HepG2 (cell line): Measurements from ENCODE around the gene PPP2R2C. TPM values are rescaled to one million over a fixed set of nuclear protein-coding genes. Genes with fewer than 3 reads are reported as not detected.

Source experiments
- GLI4 ChIP-seq: sonication (generic); formaldehyde crosslinking; IDR thresholded peaks from 2 replicates; pipeline ENCODE4 v1.5.1; 2020; ENCODE audit warnings: missing genetic modification reagents, mild to moderate bottlenecking, moderate library complexity, borderline replicate concordance
- JDP2 ChIP-seq: sonication (generic); formaldehyde crosslinking; IDR thresholded peaks from 2 replicates; pipeline ENCODE4 v1.8.1; 2022; ENCODE audit warnings: missing genetic modification reagents, borderline replicate concordance
- KAT8 ChIP-seq: IDR thresholded peaks from 2 replicates; pipeline ENCODE4 v1.6.1; 2016; ENCODE audit warnings: missing genetic modification reagents, missing compliant biosample characterization
- MAFF ChIP-seq: IDR thresholded peaks from 2 replicates; pipeline ENCODE4 v1.6.1; 2011; ENCODE audit warnings: low read depth, low read length, improper control_type of control experiment
- MXD4 ChIP-seq: IDR thresholded peaks from 2 replicates; pipeline ENCODE4 v1.6.1; 2016; ENCODE audit warnings: mild to moderate bottlenecking, missing biosample characterization, missing genetic modification reagents
- RBAK ChIP-seq: sonication (generic); formaldehyde crosslinking; IDR thresholded peaks from 2 replicates; pipeline ENCODE4 v1.5.1; 2020; ENCODE audit warnings: mild to moderate bottlenecking, missing genetic modification reagents
- RXRB ChIP-seq: IDR thresholded peaks from 2 replicates; pipeline ENCODE4 v1.6.1; 2016; ENCODE audit warnings: borderline replicate concordance, missing genetic modification reagents, missing compliant biosample characterization
- SETDB1 ChIP-seq: sonication (generic); formaldehyde crosslinking; IDR thresholded peaks from 2 replicates; pipeline ENCODE4 v1.5.1; 2020; ENCODE audit warnings: missing genetic modification reagents, mild to moderate bottlenecking, borderline replicate concordance
- THYN1 ChIP-seq: sonication (generic); formaldehyde crosslinking; IDR thresholded peaks from 2 replicates; pipeline ENCODE4 v1.8.1; 2023; ENCODE audit warnings: low read depth, mild to moderate bottlenecking, moderate library complexity, missing genetic modification reagents, borderline replicate concordance
- ZBTB7A ChIP-seq: sonication (generic); formaldehyde crosslinking; IDR thresholded peaks from 2 replicates; pipeline ENCODE4 v1.8.0; 2022; ENCODE audit warnings: mild to moderate bottlenecking, missing genetic modification reagents
- ZNF343 ChIP-seq: sonication (generic); formaldehyde crosslinking; IDR thresholded peaks from 2 replicates; pipeline ENCODE4 v1.4.0; 2020; ENCODE audit warnings: mild to moderate bottlenecking, missing genetic modification reagents
- ZNF646 ChIP-seq: sonication (generic); formaldehyde crosslinking; IDR thresholded peaks from 2 replicates; pipeline ENCODE4 v1.9.0; 2021; ENCODE audit warnings: mild to moderate bottlenecking, missing genetic modification reagents
- ZNF713 ChIP-seq: sonication (generic); formaldehyde crosslinking; IDR thresholded peaks from 2 replicates; pipeline ENCODE4 v1.4.0; 2020; ENCODE audit warnings: mild to moderate bottlenecking, missing genetic modification reagents
- ZNF782 ChIP-seq: sonication (generic); formaldehyde crosslinking; IDR thresholded peaks from 2 replicates; pipeline ENCODE4 v1.4.0; 2020; ENCODE audit warnings: missing genetic modification reagents, mild to moderate bottlenecking, borderline replicate concordance
- polyA plus RNA-seq, 8 experiments: library from polyadenylated mRNA; depleted of rRNA in 3 of 8; stranded (reverse) in 7 of 8; unstranded in 1 of 8; fragments of >200 nt; fragmentation: Illumina TruSeq in 4 of 8; extraction: Trizol in 4 of 8; gene quantifications; 2 replicates each; pipeline versions ENCODE4 v1.2.1 to v1.2.3, GENCODE V29; 2011 to 2016; ENCODE audit warnings: low read depth in 4 of 8, missing spikeins in 1 of 8, mixed read lengths in 1 of 8; ENCODE audit not compliant: insufficient read depth in 1 of 8
- total RNA-seq, 5 experiments: library from RNA; depleted of rRNA; stranded (reverse); fragments of >200 nt; fragmentation: Illumina TruSeq; extraction: Trizol; gene quantifications; 2 replicates each; pipeline ENCODE4 v1.2.3, GENCODE V29; 2016; ENCODE audit warnings: low read depth in 1 of 5
- TF ChIP-seq, protein P1 (sequence below): IDR thresholded peaks from 2 replicates; pipeline ENCODE4 v1.6.1; 2016; ENCODE audit warnings: low read depth, control low read depth
- TF ChIP-seq, protein P2 (sequence below): sonication (generic); formaldehyde crosslinking; IDR thresholded peaks from 2 replicates; pipeline ENCODE4 v1.4.0; 2020; ENCODE audit warnings: missing genetic modification reagents, borderline replicate concordance

The PPP2R2C gene
- total and polyA plus RNA-seq, 2 of the 13 experiments (the other 11 are each of a cell fraction or from before 2014, with no cell fraction given): 0.60 to 8.6 TPM

DNA sequence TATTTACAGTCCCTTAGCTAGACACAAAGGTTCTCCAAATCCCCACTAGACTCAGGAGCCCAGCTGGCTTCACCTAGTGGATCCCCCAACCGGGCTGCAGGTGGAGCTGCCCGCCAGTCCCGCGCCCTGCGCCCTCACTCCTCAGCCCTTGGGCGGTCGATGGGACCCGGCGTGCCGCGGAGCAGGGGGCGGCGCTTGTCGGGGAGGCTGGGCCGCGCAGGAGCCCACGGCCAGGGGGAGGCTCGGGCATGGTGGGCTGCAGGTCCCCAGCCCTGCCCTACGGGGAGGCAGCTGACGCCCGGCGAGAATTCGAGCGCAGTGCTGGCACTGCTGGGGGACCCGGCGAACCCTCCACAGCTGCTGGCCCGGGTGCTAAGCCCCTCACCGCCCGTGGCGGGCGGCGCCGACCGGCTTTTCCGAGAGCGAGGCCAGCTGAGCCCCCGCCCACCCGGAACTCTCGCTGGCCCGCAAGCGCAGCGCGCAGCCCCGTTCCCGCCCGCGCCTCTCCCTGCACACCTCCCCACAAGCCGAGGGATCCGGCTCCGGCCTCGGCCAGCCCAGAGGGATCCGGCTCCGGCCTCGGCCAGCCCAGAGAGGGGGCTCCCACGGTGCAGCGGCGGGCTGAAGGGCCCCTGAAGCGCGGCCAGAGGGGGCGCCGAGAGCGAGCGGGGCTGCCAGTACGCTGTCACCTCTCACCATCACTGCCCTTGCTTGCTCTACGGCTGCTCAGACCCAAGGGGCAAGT lies 163.3 kb downstream of the PPP2R2C start (continued):
- TF ChIP-seq ZNF646 (CRISPR knock-in tag) (no peak), JDP2 (no peak), MAFF (no peak), KAT8 (CRISPR knock-in tag) (peak; percentile 69), ZBTB7A (0 out of 2 replicates have a peak, but pooled peaks have one; percentile 45), ZNF343 (no peak; the same call in 1 of the 2 replicates), THYN1 (CRISPR knock-in tag) (no peak), GLI4 (peak; percentile 65; the same call in 1 of the 2 replicates), ZNF713 (CRISPR knock-in tag) (0 out of 2 replicates have a peak, but pooled peaks have one; percentile 63), SETDB1 (CRISPR knock-in tag) (no peak), RBAK (CRISPR knock-in tag) (no peak), RXRB (CRISPR knock-in tag) (peak; percentile 50; the same call in 1 of the 2 replicates), ZNF782 (CRISPR knock-in tag) (0 out of 2 replicates have a peak, but pooled peaks have one; percentile 54), MXD4 (peak; percentile 58; the same call in 1 of the 2 replicates)
- TF ChIP-seq, protein P1, sequence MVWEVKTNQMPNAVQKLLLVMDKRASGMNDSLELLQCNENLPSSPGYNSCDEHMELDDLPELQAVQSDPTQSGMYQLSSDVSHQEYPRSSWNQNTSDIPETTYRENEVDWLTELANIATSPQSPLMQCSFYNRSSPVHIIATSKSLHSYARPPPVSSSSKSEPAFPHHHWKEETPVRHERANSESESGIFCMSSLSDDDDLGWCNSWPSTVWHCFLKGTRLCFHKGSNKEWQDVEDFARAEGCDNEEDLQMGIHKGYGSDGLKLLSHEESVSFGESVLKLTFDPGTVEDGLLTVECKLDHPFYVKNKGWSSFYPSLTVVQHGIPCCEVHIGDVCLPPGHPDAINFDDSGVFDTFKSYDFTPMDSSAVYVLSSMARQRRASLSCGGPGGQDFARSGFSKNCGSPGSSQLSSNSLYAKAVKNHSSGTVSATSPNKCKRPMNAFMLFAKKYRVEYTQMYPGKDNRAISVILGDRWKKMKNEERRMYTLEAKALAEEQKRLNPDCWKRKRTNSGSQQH (CRISPR knock-in tag): no peak
- TF ChIP-seq, protein P2, sequence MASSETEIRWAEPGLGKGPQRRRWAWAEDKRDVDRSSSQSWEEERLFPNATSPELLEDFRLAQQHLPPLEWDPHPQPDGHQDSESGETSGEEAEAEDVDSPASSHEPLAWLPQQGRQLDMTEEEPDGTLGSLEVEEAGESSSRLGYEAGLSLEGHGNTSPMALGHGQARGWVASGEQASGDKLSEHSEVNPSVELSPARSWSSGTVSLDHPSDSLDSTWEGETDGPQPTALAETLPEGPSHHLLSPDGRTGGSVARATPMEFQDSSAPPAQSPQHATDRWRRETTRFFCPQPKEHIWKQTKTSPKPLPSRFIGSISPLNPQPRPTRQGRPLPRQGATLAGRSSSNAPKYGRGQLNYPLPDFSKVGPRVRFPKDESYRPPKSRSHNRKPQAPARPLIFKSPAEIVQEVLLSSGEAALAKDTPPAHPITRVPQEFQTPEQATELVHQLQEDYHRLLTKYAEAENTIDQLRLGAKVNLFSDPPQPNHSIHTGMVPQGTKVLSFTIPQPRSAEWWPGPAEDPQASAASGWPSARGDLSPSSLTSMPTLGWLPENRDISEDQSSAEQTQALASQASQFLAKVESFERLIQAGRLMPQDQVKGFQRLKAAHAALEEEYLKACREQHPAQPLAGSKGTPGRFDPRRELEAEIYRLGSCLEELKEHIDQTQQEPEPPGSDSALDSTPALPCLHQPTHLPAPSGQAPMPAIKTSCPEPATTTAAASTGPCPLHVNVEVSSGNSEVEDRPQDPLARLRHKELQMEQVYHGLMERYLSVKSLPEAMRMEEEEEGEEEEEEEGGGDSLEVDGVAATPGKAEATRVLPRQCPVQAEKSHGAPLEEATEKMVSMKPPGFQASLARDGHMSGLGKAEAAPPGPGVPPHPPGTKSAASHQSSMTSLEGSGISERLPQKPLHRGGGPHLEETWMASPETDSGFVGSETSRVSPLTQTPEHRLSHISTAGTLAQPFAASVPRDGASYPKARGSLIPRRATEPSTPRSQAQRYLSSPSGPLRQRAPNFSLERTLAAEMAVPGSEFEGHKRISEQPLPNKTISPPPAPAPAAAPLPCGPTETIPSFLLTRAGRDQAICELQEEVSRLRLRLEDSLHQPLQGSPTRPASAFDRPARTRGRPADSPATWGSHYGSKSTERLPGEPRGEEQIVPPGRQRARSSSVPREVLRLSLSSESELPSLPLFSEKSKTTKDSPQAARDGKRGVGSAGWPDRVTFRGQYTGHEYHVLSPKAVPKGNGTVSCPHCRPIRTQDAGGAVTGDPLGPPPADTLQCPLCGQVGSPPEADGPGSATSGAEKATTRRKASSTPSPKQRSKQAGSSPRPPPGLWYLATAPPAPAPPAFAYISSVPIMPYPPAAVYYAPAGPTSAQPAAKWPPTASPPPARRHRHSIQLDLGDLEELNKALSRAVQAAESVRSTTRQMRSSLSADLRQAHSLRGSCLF (CRISPR knock-in tag): no peak
